H9 (cell line): Measurements from ENCODE around the gene ZNF576. TPM values are rescaled to one million over a fixed set of nuclear protein-coding genes. Genes with fewer than 3 reads are reported as not detected.
A peak's percentile ranks its signal among the peaks of the same experiment; 100 is the strongest.

Experiments
- DNase-seq: peaks from one replicate; pipeline ENCODE4 v3.0.0-alpha.2; 2017
- H2AFZ ChIP-seq: one replicate; pipeline ENCODE4 v1.6.1; 2013; ENCODE audit warnings: mild to moderate bottlenecking, low read length, control low read depth, moderate library complexity
- H2AK5ac ChIP-seq: 2 replicates; pipeline ENCODE4 v1.6.1; 2013; ENCODE audit warnings: low read length, control low read depth, mixed read lengths; ENCODE audit not compliant: insufficient read length
- H2BK120ac ChIP-seq: one replicate; pipeline ENCODE4 v1.6.1; 2013; ENCODE audit warnings: low read depth, mild to moderate bottlenecking, low read length, control low read depth, inconsistent platforms; ENCODE audit not compliant: poor library complexity, severe bottlenecking
- H2BK12ac ChIP-seq: 2 replicates; pipeline ENCODE4 v1.6.1; 2013; ENCODE audit warnings: low read length, control low read depth, mixed read lengths, low read depth; ENCODE audit not compliant: insufficient read length
- H2BK15ac ChIP-seq: 2 replicates; pipeline ENCODE4 v1.6.1; 2013; ENCODE audit warnings: low read depth, low read length, control low read depth
- H2BK20ac ChIP-seq: one replicate; pipeline ENCODE4 v1.6.1; 2013; ENCODE audit warnings: low read depth, mild to moderate bottlenecking, low read length, control low read depth, inconsistent platforms; ENCODE audit not compliant: poor library complexity, severe bottlenecking
- H2BK5ac ChIP-seq: 2 replicates; pipeline ENCODE4 v1.6.1; 2013; ENCODE audit warnings: low read length, control low read depth, mixed read lengths; ENCODE audit not compliant: insufficient read length
- H3K14ac ChIP-seq: 2 replicates; pipeline ENCODE4 v1.6.1; 2013; ENCODE audit warnings: low read length, control low read depth; ENCODE audit not compliant: insufficient read depth
- H3K18ac ChIP-seq: 2 replicates; pipeline ENCODE4 v1.6.1; 2013; ENCODE audit warnings: low read depth, mild to moderate bottlenecking, mixed read lengths, low read length, control low read depth; ENCODE audit not compliant: insufficient read length
- H3K23ac ChIP-seq: 2 replicates; pipeline ENCODE4 v1.6.1; 2013; ENCODE audit warnings: low read length, control low read depth, mixed read lengths, low read depth; ENCODE audit not compliant: insufficient read length
- H3K23me2 ChIP-seq: 2 replicates; pipeline ENCODE4 v1.6.1; 2013; ENCODE audit warnings: low read depth, mild to moderate bottlenecking, mixed read lengths, low read length, control low read depth; ENCODE audit not compliant: insufficient read length, poor library complexity, severe bottlenecking
- H3K27ac ChIP-seq: 2 replicates; pipeline ENCODE4 v1.5.1; 2013; ENCODE audit warnings: low read length, control low read depth, mixed read lengths, low read depth; ENCODE audit not compliant: insufficient read length
- H3K27me3 ChIP-seq: 2 replicates; pipeline ENCODE4 v1.6.1; 2013; ENCODE audit warnings: low read length, control low read depth, inconsistent platforms; ENCODE audit not compliant: insufficient read depth
- H3K4ac ChIP-seq: 2 replicates; pipeline ENCODE4 v1.6.1; 2013; ENCODE audit warnings: low read depth, mild to moderate bottlenecking, control low read depth, inconsistent platforms, low read length, moderate library complexity
- H3K4me1 ChIP-seq: 2 replicates; pipeline ENCODE4 v1.6.1; 2013; ENCODE audit warnings: low read length, control low read depth, inconsistent platforms; ENCODE audit not compliant: insufficient read depth
- H3K4me2 ChIP-seq: 2 replicates; pipeline ENCODE4 v1.6.1; 2013; ENCODE audit warnings: low read length, control low read depth, mixed read lengths; ENCODE audit not compliant: insufficient read length, insufficient read depth
- H3K56ac ChIP-seq: 2 replicates; pipeline ENCODE4 v1.6.1; 2013; ENCODE audit warnings: low read depth, mild to moderate bottlenecking, mixed read lengths, low read length, control low read depth; ENCODE audit not compliant: insufficient read length
- H3K79me1 ChIP-seq: 2 replicates; pipeline ENCODE4 v1.6.1; 2013; ENCODE audit warnings: low read depth, mild to moderate bottlenecking, moderate library complexity, low read length, control low read depth, inconsistent platforms; ENCODE audit not compliant: insufficient read depth, poor library complexity, severe bottlenecking
- H3K79me2 ChIP-seq: 2 replicates; pipeline ENCODE4 v1.6.1; 2013; ENCODE audit warnings: low read length, control low read depth, inconsistent platforms; ENCODE audit not compliant: insufficient read depth
- H3K9ac ChIP-seq: 2 replicates; pipeline ENCODE4 v1.6.1; 2013; ENCODE audit warnings: low read length, control low read depth, mixed read lengths; ENCODE audit not compliant: insufficient read length; ENCODE audit errors: extremely low read depth
- H3K9me3 ChIP-seq: one replicate; pipeline ENCODE4 v1.6.1; 2013; ENCODE audit warnings: low read depth, low read length, inconsistent platforms; ENCODE audit not compliant: control insufficient read depth
- H3T11ph ChIP-seq: one replicate; pipeline ENCODE4 v1.6.1; 2013; ENCODE audit warnings: mild to moderate bottlenecking, low read length, control low read depth, inconsistent platforms
- H4K20me1 ChIP-seq: one replicate; pipeline ENCODE4 v1.6.1; 2013; ENCODE audit not compliant: control insufficient read depth, insufficient read length, insufficient read depth
- H4K5ac ChIP-seq: 2 replicates; pipeline ENCODE4 v1.6.1; 2013; ENCODE audit warnings: low read depth, mild to moderate bottlenecking, mixed read lengths, low read length, control low read depth; ENCODE audit not compliant: insufficient read length
- H4K8ac ChIP-seq: replicated peaks from 2 replicates; pipeline ENCODE4 v1.6.1; 2013; ENCODE audit warnings: low read length, control low read depth, mixed read lengths, low read depth; ENCODE audit not compliant: insufficient read length
- H4K91ac ChIP-seq: 2 replicates; pipeline ENCODE4 v1.6.1; 2013; ENCODE audit warnings: low read depth, mild to moderate bottlenecking, moderate library complexity, mixed read lengths, low read length, control low read depth; ENCODE audit not compliant: insufficient read length
- H3K27ac Mint-ChIP-seq, 3 experiments: 2 replicates in 2 of 3; 3 replicates in 1 of 3; pipeline ENCODE4 v1.8.0; 2020 to 2021; ENCODE audit warnings: mixed read lengths in 3 of 3, mild to moderate bottlenecking in 1 of 3, moderate library complexity in 1 of 3
- H3K27me3 Mint-ChIP-seq: 2 replicates; pipeline ENCODE4 v1.8.0; 2021; ENCODE audit warnings: low read depth, mild to moderate bottlenecking, moderate library complexity, mixed read lengths
- H3K36me3 Mint-ChIP-seq, 3 experiments: 2 replicates in 2 of 3; 3 replicates in 1 of 3; pipeline ENCODE4 v1.8.0; 2020 to 2021; ENCODE audit warnings: low read depth in 3 of 3, mixed read lengths in 3 of 3; ENCODE audit not compliant: insufficient read depth in 1 of 3
- H3K4me1 Mint-ChIP-seq, 2 experiments: 2 replicates each; pipeline ENCODE4 v1.8.0; 2020; ENCODE audit warnings: mixed read lengths in 2 of 2
- H3K4me3 Mint-ChIP-seq, 2 experiments: 2 replicates in 1 of 2; 3 replicates in 1 of 2; pipeline ENCODE4 v1.8.0; 2020 to 2021; ENCODE audit warnings: mild to moderate bottlenecking in 2 of 2, mixed read lengths in 2 of 2, moderate library complexity in 1 of 2
- H3K9me3 Mint-ChIP-seq, 2 experiments: 2 replicates in 1 of 2; 3 replicates in 1 of 2; pipeline ENCODE4 v1.8.0; 2020; ENCODE audit warnings: mild to moderate bottlenecking in 2 of 2, mixed read lengths in 2 of 2, moderate library complexity in 1 of 2
- CTCF ChIP-seq: fragments of 200-600 bp; sonication (generic); conservative IDR thresholded peaks from 3 replicates; pipeline ENCODE4 v1.8.0; 2021; ENCODE audit warnings: antibody characterized with exemption, mild to moderate bottlenecking
- WGBS: extraction: QIAGEN DNeasy Blood & Tissue Kit; methylation state at CpG from one replicate; pipeline ENCODE4 v1.1.7; 2013; ENCODE audit warnings: missing lambda C conversion rate, low lambda C conversion rate, mixed read lengths; ENCODE audit not compliant: insufficient read length; ENCODE audit errors: extremely low coverage; 5-methylcytosine and 5-hydroxymethylcytosine counted together
- total RNA-seq: library from RNA; stranded (reverse); gene quantifications from 2 replicates; pipeline ENCODE4 v1.2.1, GENCODE V29; 2021

The ZNF576 gene
- total RNA-seq, 1 experiment from 2014 or later, result 19.7 TPM

GRCh38 chr19:43575156-43575950 lies 21.0 kb upstream of the ZNF576 start, which contains the start of the genes PINLYP and XRCC1:
Gene PINLYP, plus strand, starts transcription at chr19:43575801. Its CDS starts 1,391 bp downstream, at chr19:43577192.
Gene XRCC1, minus strand, starts transcription at chr19:43575527. Its CDS starts 69 bp downstream, at chr19:43575458.
- Histone ChIP-seq H3K9me3 (no peaks in the 10 kb centered on the region), H3K4me2 (peak within 1 kb of the TSS; percentile 94), H2AFZ (no peak within 1 kb of the TSS), H4K8ac (no peak within 1 kb of the TSS), H3K79me2 (no peaks in the 10 kb centered on the region; the same call in 1 of the 2 replicates), H3K79me1 (no peaks in the 10 kb centered on the region), H3K18ac (peak within 1 kb of the TSS; percentile 92), H3K27ac (peak within 1 kb of the TSS; percentile 10), H3K9ac (peak within 1 kb of the TSS; percentile 79), H2BK20ac (no peak within 1 kb of the TSS), H2BK15ac (peak within 1 kb of the TSS; percentile 41; the same call in 1 of the 2 replicates), H3K14ac (peak within 1 kb of the TSS; percentile 48), H3K27me3 (no peaks in the 10 kb centered on the region), H3K23me2 (peaks cover 12% of the 10 kb centered on the region), H4K5ac (no peak within 1 kb of the TSS), H2BK120ac (no peak within 1 kb of the TSS), H4K20me1 (no peaks in the 10 kb centered on the region), H3K56ac (no peak within 1 kb of the TSS), H3T11ph (no peak within 1 kb of the TSS), H3K4me1 (peaks cover 4% of the 10 kb centered on the region; the same call in 1 of the 2 replicates), H2AK5ac (no peak within 1 kb of the TSS), H2BK12ac (peak within 1 kb of the TSS; percentile 38), H4K91ac (peak within 1 kb of the TSS; percentile 61), H2BK5ac (no peak within 1 kb of the TSS), H3K4ac (no peak within 1 kb of the TSS; the same call in none of the 2 replicates), H3K23ac (no peak within 1 kb of the TSS)
- peaks cover 2 to 22% (median 19%) of the 10 kb centered on the region in 3 experiments; a peak in 6 of 7 replicates for H3K36me3 Mint-ChIP-seq
- WGBS, result no CpG with 5 or more reads among the region's 51 CpGs
- DNase-seq, result peak; percentile 98
- no peaks in the 10 kb centered on the region for H3K9me3 Mint-ChIP-seq
- H3K4me1 Mint-ChIP-seq, result peaks cover 28 to 49% of the 10 kb centered on the region in 2 experiments
- peak within 1 kb of the TSS; percentile 96 to 97 (median 97) for H3K27ac Mint-ChIP-seq
- H3K27me3 Mint-ChIP-seq, result no peaks in the 10 kb centered on the region
- peak within 1 kb of the TSS; percentile 95 to 98 for H3K4me3 Mint-ChIP-seq
- TF ChIP-seq CTCF, result no peak
